DND-41 (cell line): Measurements from ENCODE around the gene NRROS.

Experiments used
- CTCF ChIP-seq: IDR thresholded peaks from 2 replicates; pipeline ENCODE4 v1.5.1; 2012; ENCODE audit warnings: borderline replicate concordance, low read length, moderate library complexity, mild to moderate bottlenecking; ENCODE audit not compliant: poor library complexity, severe bottlenecking; ENCODE audit errors: extremely low read depth
- EZH2 ChIP-seq: IDR thresholded peaks from 3 replicates; pipeline ENCODE4 v1.6.1; 2012; ENCODE audit warnings: borderline replicate concordance, low read depth, mild to moderate bottlenecking, moderate library complexity, low read length, inconsistent platforms; ENCODE audit not compliant: severe bottlenecking

DNA sequence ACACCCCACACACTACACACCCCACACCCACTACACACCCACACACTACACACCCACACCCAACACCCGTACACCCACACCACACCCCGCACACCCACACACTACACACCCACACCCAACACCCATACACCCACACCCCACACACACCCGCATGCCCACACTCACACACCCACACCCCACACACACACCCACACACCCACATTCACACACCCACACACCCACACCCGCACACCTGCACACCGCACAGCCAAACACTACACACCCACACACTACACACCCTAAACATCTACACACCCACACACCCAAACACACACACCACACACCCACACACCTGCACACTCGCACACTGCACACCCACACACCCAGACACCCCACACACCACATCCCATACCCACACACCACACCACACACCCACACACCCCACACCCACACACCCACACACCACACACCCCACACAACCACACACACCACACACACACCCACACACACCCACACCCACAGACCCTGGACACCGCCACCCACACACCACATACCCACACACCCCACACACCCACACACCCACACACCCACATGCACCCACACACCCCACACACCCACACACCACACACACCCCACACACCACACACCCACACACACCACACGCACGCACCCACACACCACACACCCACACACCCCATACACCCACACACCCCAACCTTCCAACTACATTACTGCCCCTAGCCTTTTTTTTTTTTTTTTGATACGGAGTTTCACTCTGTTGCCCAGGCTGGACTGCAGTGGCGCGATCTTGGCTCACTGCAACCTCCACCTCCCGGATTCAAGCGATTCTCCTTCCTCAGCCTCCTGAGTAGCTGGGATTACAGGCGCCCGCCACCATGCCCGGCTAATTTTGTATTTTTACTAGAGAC is 55.7 kb downstream of the NRROS start:
- TF ChIP-seq CTCF: no peak
- no peak for TF ChIP-seq EZH2
